HG02852 (cell line): ENCODE measurements around the gene KLF13.

ENCODE experiments used
- ATAC-seq: cut with Tn5 transposase; IDR thresholded peaks from one replicate; pipeline ENCODE4 v1.9.1; 2021; ENCODE audit warnings: mild to moderate bottlenecking, moderate library complexity; ENCODE audit not compliant: unreplicated experiment

The KLF13 gene

DNA sequence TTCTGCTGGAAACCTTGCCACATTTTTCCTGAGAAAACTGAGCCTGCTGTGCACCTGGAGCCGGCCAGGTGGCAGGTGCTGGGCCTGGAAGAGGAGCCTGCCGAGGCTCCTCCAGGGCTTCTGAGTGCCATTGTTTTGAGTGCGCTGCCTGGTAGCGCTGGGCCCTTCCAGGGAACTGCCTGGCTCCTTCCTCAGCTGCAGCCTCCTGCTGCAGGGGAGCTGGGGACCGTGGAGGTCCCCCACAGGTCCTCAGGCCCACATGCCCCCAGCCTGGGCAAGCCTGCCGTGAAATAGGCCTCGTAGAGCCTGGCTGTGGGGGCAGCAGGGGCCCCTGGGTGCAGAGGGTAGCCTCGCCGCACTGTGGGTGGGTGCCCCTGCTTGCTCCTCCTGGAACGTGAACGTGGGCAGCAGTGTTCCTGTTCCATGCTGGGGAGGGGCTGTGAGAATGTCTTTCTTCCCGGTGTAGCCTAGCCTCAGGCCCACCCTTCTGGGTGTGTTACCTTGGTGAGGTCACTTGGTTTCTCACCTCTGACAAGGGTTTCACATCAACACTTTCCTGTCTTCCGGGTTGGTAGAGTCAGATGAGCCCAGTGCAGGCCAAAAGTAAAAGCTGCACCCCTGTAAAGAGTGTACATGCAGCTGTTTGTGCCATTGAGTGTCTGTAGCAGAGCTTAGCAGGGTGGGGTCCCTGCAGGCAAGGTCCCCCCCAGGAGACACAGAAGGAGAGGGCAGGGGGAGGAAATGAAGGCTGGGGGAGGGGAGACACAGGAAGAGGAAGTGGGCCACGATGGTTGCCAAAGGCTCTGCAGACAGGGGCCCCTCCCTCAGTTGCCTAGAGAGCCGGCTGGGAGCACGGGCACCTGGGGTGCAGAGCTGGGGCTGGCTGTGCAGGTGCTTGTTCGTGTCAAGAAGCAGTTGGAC lies 34.5 kb downstream of the KLF13 start:
- ATAC-seq, result peak; percentile 58

DNA sequence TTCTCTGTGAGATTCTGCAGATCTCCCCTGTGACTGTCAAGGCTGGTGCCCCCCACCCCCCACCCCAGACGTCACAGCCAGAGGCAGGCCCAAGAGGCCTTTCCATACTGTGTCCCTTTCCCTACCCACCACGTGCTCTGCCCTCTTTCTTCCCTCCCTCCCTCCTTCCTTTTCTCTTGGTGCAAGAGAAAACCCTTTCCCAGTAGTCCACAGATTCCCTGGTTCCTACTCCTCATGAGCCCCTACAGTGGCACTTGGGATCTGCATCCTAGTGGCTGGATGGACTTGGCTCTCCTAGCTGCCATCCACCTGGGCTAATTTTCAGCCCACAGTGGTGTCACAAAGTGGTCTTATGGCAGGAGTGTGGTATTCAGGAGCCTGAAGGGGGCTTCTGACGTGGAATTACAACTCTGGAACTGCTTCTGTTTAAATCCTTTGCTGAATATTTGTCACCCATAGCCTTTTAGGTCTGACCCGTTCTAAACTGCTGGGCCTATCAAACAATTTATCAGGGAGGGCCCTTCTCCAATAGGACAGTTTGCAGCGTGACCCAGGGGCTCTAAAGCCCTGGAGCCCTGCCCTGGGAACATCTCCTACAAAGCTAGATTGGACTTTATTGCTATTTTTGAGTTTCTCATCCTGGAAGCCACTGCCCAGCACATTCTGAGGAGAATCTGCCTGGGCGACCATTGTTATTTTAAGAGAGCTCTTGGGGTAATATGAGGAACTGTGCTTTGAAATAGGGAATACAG lies 35.3 kb downstream of the KLF13 start:
- ATAC-seq, result no peak

DNA sequence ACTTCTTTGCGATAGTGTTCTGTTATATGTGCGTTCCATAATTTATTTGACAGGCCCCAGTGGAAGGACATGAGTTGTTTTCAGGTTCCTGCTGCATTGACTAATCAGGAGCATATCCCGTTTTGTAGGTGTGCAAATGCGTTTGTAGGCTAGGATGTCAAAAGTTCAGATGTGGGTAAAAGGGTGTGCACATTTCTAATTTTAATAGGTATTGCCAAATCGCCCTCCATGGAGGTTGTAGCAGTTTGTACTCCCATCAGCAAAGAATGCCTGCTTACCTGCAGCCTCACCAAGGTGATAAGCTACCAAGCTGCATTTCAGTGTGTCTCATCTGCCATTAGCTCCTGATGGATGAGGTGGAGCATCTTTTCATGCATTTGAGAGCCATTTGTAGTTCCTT lies 36.3 kb downstream of the KLF13 start:
- ATAC-seq, result no peak

DNA sequence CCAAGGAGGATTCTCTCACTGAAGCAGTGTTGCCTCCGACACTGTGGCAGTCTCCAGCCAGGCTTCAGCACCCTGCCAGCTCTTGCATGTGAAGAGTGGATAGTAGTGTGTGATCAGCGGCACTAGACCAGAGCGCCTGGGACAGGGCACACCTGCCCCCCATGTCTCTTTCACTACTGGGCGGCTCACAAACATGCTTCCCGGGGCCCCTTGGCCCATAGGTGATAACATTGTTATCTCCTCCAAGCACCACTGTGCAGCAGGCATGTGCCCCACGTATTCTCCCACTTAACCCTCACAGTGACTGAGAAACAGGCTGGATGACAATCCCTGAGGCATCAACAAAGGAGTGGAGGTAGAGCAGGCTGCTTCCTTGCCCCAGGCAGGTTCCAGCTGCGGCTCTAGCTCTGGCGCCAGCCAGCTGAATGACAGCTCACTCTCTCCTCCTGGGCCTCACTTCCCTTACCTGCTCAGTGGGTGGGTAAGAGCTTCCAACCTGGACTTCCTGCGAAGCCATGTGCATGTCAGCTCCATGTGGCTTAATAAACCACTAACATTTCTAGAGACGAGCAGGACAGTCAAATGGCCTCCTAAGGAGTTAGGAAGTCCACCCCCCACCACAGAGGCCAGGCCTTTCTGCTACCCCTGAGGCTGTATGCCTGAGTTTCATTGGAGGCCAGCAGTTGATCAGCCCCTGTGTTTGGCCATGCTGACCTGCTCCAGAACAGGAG lies 37.8 kb downstream of the KLF13 start:
- ATAC-seq, result no peak

DNA sequence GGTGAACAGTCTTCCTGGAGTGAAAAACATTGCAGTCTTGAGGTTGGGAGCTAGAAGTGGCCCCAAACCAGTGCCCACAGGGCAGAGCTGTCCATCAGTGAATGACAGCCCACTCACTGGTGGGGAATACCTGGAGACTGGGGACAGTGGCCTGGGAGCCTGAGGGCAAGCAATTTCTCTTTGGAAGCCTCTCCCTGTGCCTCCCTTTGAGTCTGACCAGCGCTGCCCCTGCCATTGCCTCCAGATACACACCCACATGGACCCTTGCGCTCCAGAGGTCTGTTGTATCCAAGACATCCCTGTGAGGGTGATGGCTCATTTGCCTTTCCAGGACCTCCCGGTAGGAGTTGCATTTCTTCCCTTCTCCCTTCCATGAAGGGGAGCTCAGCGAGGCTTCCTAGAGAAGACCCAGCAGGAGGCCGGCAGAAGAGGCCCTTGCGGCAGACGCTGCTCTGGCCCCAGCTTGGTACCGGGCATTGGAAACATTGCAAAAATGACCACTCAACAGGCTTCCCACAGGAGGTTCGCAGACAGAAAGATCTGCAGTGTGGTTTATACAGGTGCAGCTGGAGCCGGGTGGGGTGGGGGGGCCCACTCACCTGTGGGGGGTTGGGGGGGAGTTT lies 38.5 kb downstream of the KLF13 start:
- ATAC-seq, result no peak

DNA sequence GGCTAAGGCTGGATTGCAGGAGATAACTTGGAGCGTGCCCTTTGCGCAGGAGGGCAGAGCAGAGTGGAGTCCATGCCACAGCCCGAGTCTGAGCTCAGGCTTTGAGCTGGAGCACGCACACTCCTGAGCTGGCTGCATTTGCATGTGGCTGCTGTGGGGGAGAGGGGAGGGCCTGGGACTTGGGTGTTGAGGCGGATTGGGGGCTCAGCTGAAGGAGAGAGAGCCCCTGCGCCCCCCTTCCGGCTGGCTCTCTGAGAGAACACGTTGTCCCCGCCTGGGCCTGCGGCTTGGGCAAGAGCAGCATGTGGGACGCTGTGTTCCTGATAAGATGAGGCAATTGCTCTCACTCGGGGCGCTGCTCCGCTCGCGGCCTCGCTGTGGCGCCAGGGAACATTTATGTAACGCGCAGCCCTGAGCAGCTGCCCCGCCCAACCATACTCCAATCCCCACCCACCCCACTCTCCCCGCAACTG lies 39.1 kb downstream of the KLF13 start:
- ATAC-seq, result peak; percentile 58

DNA sequence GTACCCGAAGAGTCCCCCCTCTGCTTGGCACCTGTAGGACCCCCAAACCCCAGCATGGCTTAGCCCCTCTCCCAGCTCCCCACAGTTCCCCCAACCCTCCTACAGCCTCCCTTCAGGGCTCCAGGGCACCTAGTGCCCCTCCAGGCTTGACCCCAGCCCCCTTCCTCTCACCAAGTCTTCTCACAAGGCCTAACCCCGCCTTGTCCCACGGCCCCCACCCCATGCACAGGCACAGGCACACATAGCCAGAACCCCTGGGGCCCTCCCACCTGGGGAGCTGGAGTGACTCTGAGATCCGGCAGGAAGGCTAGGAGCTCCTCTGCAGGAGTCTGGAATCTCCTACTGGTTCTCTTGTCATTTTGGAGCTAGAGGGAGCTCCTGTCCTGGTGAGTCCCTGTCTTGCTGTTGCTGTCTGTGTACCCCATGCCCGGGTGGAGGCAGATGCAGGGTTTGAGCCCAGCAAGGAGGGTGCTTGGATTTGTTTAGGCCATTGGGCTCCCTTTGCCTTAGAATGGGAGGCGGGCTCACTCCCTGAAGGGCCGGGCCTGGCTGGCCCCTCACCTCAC lies 39.6 kb downstream of the KLF13 start:
- no peak for ATAC-seq

DNA sequence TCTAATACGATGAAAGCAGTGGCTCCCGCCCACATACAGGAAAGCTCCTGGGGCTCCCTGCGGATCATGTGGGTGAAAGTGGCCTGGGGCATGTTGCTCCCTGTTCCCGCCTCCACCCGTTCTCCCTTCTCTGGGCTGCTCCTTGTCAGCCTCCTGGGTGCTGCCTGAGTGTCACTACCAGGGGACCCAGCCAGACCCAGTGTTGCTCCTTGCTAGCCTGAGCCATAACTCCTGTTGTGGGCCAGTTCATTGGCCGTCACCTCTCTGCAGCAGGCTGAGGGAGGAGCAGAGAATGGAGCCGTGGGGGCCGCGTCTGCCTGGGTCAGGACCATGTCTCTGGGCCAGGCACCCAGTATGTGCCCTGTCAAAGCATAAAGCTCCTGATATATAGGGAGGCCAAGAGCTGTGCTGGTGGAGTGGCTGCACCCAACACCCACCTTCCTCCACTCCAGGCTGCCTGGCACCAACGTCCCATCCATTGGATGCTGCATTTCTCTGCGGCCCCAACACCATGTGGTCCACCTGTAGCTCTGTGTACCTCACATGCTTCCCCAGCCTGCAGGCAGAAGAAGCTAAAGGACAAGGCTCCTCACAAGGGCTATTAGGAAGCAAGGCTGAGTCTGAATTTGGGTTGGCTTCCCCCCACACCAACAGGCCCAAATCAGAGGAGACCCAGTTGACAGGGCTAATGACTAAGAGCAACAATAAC lies 40.5 kb downstream of the KLF13 start:
- ATAC-seq, result no peak

DNA sequence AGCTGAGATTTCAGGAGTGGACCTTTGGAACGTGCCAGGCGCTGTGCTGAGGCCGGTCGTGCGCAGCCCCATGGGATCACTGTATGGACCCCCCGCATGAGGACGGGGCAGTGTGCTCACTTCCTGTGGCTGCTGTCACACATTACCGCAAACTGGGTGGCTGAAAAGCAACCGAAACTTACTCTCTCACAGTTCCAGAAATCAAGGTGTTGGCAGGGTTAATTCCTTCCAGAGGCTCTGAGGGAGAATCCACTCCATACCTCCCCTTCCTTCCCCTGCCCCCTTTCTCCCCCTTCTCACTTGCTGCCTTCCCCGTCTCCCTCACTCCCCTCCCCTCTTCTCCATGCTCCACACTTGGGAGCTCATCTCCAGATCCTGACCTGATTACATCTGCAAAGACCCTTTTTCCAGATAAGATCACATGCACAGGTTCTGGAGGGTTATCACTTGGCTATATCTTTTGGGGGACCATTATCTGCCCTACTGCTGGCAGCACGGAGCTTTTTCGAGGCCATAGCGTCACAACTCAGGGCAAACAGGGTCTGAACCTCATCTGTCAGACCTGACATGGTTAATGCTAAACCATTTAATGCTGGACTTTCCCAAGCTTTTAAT lies 41.2 kb downstream of the KLF13 start:
- ATAC-seq, result no peak

DNA sequence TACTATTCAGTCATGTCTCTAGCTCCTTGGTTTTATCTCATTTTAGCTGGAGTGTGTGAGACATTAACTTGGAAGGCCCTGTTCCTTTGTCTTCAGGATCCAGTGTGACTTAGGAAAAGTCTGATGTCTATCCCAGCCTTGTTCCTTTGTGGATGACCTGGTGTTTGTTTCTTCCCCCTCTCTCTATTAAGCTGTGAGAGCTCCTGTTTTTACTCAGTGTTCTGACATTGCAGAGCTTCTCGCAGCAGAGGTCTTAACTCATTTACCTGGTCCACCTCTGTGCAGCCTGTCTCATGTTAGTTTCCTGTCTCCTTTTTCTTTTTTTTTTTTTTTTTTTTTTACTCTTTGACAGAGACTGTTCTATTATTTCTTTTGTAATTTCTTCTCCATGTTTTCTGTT lies 43.1 kb downstream of the KLF13 start:
- no peak for ATAC-seq

DNA sequence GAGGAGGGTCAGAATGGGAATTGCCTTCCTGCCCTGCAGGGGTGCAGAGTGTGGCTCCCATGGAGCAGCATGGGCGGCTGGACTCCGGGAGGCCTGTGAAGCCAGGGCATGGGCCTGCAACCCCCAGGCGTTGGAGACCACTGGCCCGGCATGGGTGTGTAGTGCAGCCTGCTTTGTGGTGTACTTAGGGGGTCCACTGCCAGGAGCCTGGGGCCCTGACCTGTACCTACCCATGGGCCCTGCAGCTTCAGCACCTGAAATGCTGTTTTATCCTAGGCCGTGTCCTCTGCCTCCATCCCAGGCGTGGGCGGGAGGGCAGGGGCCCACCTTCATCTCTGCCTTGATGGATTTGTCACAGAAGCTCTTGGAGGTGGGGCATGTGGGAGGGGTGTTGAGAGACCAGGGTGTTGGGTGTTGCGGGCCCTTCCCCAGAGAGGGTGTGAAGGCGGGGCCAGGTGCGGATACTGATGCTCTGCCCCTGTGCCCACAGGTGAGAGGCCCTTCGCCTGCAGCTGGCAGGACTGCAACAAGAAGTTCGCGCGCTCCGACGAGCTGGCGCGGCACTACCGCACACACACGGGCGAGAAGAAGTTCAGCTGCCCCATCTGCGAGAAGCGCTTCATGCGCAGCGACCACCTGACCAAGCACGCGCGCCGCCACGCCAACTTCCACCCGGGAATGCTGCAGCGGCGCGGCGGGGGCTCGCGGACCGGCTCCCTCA lies 45.0 kb downstream of the KLF13 start:
- ATAC-seq, result no peak

DNA sequence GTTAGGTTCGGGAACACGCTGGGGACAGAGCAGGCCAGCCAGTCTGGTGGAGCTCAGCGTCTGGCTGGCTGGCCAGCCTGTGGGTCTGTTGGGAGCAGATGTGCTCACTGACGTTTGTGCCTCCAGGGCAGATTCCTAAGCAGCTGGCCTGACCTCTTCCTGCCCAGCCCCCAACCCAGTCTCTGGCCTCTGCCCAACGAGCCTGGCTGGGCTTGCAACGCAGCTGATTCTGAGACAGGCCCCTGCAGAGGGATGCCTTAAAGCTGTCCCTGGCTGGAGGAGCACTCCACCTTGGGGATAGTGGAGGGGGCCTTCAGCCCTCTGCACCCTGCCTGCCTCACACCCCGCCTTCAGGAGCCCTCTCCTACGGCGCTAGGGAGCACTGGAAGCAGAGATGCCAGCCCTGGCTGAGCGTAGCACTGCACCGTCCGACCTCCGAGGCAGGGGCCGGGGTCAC lies 46.0 kb downstream of the KLF13 start:
- ATAC-seq, result no peak

DNA sequence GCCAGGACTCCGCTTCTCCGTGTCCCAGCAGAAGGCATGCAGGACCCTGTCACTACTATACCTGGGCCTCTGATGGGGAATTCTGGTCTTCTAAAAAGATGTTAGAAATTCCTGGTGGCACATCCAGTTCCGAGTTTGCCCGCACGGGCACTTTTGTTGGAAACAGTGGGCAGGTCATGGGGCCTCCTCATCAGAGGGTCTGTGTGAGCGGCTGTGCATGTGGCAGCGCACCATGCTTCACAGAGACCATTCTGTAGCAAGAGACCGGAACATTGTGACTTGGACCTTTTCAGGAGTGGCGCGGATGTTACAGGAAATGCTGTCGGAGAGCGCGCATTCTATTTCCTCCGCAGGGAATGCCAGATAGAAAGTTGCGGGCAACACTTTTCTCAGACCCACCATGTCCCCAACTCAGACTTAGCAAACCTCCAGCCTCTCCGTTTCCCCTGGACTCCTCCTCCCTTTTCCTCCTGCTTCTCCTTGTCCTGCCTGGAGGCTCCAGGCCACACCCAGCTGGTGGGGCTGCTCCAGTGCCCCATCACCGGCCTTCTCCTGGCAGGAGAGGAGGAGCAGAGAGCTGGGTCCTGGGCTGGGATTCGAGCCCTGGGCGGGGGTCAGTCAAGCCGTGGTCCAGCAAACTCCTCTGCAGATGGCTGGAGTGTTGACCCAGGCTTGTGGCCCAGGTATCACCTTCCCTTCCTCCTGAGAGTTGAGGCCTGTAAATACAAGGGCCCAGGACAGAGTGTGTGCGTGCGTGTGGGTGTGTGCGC lies 46.6 kb downstream of the KLF13 start:
- no peak for ATAC-seq

DNA sequence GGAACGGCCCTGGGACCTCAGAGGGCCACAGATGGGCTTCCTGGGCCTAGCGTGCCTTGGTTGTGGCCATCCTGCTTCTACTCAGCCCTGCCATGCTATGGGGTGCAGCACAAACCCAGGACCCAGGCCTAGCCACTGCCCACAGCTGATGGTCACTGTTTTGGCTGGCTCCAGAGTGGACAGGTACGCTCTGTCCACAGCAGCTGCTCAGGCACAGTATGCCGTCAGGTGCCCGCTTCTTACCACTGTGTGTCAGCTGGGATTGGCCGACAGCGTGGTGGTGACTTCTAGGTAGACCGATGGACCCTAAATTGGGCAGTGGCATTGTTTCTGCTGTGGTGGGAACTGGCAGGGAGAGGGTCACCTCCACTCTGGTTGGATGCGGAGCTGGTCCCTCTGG lies 47.3 kb downstream of the KLF13 start:
- ATAC-seq, result no peak

DNA sequence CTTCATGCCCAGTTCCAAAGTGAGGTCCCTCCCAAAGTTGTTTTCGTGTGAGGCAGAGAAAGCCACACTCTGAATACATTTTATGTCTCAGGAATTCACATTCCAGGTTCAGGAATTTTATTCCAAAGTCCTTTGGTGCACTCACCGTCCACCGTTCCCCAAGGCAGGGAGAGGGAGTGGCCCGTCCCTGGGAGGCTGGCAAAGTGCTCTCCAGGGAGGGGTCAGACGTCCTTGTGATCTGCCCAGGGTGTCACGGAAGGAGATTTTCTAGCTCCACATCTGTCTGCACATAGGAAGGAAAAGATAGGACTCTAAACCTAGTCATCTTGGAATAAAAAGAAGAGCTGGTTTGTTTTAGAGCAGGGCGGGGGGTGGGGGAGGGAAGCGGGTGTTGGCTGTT lies 47.9 kb downstream of the KLF13 start:
- no peak for ATAC-seq

DNA sequence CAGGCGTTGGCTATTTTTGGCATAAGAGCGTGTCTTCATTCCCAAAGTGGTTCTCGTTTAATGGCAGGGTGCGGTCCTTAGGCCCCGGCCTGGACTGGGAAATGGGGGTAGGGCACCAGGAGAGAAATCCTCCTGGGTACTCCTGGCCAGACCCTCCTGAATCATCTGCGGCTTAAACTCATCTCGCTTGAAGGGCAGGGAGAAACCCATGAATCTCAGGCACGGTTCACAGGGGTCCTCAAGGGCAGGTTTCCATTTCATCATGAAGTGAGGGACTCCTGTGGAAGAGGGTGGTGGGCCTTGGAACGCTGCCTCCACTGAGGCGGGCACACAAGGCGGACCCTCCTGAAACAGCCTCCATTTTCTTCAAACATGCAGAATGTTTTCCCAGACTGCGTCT lies 48.4 kb downstream of the KLF13 start:
- no peak for ATAC-seq

DNA sequence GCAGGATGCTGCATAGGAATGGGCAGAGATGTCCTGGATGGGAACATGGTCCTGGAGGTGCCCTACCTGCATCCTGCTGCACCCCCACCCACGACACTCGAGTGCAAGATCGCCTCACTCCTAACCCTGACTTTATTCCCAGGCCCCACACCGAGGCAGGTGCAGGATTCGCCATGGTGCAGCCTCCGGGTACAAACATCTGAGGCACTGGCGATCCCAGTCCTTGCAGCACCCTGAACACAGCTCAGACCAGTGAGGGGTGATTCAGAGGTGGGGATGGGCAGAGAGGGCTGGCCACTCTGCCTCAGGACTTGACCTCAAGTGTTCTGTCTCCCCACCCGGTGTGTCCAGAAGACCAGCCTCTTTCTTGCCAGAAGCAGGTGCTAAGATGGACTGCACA lies 49.1 kb downstream of the KLF13 start:
- no peak for ATAC-seq

DNA sequence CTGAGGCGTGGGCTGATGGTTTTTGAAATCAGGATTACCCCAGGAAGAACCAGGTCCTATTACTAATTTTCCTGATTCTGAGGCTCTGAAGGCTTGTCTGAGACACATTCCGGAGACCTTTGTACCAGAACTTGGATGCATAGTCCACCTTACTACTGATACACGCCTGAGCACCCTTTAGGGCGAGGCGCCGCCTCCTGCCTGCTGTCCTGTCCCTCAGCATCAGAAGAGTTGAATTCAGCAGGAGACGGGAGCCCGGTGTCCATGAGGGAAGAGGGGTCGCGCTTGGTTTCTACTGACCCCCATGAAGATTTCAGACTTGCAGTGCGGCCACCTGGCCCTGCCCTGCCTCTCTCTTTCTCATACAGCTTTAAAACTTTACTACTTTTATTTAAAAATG lies 49.9 kb downstream of the KLF13 start:
- no peak for ATAC-seq
